Activated CD4-positive, CD25-positive, alpha-beta regulatory T cell treated with anti-CD3 and anti-CD28 coated beads, Interleukin-2, amount 50 U/mL, for 24 hours (primary cell): ENCODE measurements around the gene HINFP.
"Not testable (repeated sequence)": the region's sequence is repeated elsewhere in the genome, so short reads cannot be mapped to it uniquely, and the experiment has no call there.

Source experiments
- ATAC-seq, 2 donors: fragments of 150-1000 bp; cut with Tn5 transposase; one replicate each; pipeline ENCODE4 v1.10.0; 2021; ENCODE audit warnings: mild to moderate bottlenecking in 1 of 2, moderate library complexity in 1 of 2

Gene HINFP

DNA sequence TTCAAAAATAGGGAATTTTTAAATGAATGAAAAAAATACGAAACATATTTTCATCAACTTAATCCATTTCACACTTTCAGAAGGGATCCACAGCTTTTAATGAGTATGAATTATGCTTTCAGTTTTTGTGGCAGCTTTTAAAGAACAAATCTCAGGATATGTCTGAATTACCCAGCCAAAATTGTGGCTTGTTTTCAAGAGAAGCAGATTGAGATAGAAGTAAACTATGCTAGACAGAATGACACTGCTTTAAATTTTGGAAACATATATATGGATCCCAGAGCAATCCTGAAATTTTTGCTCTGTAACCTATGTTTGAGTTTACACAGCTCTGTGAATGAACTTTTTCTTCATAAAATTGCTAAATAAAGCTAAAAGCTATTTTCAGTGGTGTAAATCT lies 2.4 kb upstream of the HINFP start:
- no peak for ATAC-seq

DNA sequence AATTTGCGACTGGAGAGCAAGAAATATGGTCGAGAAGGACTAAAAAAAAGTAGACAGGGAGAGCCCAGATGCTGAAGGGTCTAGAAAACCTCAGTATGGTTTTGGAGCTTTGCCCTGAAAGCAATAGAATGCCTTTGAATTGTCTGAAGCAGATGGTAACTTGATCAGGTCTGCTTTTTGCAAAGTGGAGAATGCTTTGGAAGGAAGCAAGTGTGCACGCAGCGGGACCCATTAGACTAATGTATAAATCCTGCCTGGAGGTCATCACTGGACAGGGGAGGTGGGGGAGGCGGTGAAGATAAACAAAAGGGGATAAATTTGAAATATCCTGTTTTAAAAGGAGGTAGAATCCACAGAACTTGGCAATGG lies 757 bp upstream of the HINFP start:
- no peak for ATAC-seq

DNA sequence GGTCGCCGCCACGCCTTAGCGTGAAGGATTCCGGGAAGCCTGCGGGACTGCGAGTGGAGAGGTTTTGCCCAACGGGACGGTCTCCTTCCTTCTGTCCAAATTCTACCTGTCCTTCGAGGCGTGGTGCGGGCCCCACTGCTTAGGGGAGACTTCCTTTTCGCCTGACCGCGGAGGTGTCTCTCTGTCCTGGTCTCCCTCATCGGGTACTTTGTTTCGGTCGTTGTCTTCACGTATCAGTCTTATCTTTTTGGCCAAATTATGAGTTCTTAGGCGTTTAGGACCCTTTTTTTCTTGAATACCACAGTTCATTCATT lies 388 bp downstream of the HINFP start:
- ATAC-seq, result no peak

DNA sequence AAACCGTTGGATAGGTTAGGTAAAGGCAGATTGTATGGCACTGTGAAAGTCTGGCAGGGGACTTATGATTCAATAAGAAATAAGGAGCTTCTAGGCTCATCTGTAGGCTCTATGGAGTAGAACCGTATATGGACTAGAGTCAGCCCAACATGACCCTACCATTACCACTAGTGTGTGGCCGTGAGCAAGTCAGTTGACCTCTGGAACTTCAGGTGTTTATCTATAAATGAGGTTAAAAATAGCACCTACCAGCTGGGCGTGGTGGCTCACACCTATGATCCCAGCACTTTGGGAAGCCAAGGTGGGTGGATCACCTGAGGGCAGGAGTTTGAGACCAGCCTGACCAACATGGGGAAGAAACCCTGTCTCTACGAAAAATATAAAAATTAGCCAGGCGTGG lies 4.4 kb downstream of the HINFP start:
- ATAC-seq, result no peak

DNA sequence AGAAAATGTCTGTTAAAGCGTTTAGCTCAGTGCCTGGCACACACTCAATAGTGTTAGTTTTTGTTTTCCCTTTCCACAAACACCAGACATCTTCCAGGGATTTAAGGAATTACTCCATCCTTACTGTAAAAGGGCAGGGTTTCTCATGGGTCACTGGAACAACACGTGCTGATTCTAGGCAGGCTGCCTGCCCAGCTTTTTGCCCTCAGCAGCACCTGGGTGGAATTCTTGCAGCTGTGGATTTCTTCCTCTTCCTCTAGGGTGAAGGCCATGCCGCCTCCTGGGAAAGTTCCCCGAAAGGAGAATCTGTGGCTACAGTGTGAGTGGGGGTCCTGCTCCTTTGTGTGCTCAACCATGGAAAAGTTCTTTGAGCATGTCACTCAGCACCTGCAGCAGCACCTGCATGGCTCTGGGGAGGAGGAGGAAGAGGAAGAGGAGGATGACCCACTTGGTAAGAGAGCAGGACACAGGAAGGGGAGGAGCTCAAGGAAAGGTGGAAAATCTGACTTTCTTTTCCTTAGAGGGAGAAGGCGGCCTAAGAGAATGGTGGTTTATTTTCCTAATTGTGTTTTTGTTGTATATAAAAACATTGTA lies 5.4 kb downstream of the HINFP start:
- ATAC-seq, result no peak

DNA sequence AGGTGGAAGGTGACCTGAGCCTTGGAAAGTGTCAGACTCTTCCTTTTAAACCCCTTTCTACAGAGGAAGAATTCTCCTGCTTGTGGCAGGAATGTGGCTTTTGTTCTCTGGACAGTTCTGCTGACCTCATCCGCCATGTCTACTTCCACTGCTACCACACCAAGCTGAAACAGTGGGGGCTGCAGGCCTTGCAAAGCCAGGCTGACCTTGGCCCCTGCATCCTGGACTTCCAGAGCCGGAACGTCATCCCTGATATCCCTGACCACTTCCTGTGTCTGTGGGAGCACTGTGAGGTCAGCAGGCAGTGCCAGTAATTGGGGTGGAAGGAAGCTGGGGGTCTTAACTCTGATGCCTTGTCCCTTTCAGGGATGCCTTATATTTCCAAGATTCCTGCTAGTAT lies 9.3 kb downstream of the HINFP start:
- ATAC-seq, result no peak

DNA sequence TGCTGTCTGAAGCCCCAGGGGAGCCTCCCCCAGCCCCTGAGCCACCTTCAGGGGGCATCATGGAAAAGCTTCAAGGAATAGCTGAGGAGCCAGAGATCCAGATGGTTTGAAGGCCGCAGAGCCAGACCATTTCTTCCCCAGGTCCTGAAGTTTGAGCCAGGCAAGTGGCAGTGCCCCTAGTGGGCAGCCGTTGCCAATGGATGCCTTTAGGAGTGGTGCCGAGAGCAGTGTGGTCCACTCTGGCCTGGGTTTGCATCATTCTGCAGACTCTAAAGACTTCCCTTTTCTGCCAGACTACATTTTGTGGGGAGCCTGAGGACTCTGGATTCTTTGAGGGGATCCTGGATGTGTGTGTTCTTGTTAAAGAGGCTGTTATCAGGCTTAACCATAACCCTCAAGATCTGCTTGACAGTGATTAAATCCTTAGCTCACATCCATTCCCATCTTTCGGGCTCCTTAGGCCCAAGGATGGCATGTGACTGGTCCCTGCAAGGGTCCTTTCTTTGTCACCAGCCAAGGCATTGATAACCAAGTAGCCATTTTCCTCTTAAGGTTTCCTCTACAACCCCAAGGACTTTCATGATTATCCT lies 13.1 kb downstream of the HINFP start:
- ATAC-seq, result peak in 1 of 2 donors; percentile 27

DNA sequence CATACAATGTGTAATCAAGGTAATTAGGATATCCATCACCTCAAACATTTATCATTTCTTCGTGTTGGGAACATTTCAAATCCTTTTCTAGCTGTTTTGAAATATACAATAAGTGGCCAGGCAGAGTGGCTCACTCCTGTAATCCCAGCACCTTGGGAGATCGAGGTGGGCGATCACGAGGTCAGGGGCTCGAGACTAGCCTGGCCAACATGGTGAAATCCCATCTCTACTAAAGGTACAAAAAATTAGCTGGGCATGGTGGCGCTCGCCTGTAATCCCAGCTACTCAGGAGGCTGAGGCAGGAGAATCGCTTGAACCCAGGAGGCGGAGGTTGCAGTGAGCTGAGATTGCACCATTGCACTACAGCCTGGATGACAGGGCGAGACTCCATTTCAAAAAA lies 17.9 kb downstream of the HINFP start:
- not testable (repeated sequence) for ATAC-seq

DNA sequence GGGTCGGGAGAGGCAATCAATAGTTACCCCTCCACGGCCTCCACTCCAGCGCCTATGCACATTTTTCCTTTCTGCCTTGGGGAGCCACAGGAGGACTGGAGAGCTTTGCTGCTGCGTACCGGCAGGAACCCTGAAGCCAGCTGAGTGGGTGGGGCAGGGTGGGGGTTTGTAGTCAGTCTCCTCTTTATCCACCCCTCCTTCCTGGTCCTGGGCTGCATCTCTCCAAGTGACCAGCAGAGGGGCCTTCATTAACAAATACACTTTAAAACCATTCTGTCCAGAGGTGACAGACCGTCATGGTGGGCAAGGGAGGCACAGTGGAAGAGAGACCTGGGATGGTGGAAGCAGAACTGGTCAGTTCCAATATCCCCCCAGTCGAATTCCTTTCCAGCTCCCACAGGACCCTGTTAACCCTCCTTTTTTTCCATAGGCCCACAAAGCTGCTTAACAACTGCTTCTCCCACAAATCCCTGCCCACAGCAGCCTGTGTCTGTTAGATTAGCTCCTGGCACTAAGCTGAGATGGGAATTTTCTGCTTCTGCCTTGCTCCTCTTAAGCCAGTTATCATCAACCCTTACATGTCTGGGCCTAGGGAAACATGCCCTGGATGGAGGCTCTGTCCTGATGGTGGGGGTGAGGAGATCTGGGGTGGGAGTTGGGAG lies 23.6 kb downstream of the HINFP start:
- ATAC-seq, result peak; percentile 29 to 48

DNA sequence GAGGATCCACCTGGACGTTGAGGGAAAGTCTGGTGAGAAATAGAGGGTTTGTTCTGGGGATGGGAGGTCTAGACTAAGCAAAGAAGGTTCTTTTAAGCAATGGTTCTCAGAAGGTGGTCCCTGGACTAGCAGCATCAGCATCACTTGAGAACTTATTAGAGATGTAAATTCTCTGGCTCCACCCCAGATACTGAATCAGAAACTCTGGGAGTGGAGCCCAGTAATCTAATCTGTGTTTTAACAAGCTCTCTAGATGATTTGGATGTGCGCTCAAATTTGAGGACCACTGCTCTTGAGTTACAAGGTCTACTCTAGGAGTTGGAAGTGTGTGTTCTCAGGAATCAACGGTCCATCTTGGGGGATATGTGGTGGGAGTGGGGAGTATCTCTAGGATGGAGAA lies 24.2 kb downstream of the HINFP start:
- ATAC-seq, result no peak

DNA sequence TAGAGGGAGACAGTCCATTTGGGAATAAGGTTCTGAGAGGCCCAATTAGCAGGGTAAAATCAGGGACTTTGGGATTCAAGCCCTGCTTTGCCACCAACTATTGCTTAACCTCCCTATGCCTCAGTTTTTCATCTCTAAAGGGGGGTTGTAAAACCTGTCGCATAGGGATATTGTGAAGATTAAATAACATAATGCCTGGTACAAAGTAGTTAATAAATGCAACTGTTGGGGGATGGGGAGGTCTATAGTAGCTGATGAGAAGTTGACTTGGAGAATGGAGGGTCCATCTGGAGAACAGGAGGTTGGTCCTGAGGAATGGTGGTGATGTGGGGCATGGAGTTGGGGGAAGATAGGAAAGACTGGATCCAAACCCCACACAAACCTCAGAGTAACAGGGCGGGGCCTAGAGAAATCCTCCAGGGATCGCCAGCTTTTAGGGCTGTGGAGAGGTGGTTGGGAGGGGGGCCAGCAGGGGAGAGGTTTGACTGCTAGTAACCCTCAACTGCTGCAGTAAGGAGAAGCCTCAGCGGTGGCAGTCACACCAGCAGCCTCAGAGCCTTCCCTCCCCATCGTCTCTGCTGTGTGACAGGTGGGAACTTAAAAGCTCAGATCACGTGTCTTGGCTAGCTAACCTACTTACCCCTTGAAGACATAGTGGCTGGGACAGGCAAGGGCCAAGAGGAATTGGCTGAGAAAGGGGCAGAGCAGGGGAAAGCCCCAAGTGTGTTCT lies 26.4 kb downstream of the HINFP start:
- ATAC-seq, result no peak

DNA sequence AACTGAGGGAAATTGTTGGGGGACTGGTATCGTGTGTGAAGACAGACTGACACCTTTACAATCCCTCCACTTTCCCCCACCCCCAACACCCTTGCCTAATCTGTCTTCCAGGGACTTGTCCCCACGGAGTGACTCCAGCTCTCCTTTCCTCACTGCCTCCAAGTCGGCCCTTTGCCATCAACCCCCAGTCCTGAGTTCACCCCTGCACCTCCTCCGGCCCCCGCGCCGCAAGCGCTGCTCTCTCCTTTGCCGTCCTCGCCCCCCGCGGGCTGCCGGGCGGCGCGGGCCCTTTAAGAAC lies 27.3 kb downstream of the HINFP start:
- no peak for ATAC-seq

DNA sequence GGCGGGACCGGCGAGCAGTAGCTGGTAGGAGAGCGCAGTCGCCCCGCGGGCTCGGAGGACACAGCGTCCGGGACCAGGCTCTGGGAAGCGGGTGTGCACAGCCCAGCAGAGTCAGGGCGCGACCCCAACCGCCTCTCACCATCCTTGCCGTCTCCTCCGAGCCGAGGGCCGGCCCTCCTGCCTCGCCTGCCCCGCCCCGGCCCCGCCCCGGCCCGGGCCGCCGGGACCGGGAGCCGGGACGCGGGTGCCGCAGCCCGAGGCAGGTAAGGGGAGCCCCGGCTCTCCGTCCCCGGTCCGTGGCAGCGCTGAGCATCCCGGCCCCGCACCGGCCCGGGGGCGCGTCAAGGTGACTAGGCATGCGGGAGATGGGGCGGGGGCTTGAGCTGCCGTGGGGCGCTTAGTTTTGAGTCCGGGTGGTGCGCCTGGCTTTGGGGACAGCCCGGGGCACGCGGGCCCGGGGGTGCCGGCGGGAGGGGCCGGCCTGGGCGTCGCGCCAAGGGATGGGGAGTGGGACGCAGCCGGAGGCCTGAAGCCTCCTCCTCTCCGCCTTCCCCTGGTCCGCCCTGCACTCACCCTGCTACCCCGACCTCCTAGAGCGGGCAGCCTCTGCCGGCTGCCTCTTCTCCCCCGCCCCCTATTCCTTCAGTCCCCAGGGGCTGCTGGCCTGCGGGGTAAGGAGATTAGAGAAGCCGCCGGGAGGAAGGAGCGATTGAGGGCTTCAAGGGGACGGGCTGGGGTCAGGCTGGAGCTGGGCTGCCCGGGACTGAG lies 27.8 kb downstream of the HINFP start, which contains the start of gene ABCG4:
TSS of gene ABCG4 (plus strand) at position 35 of the 768 bp plus-strand sequence. CDS start 914 bp downstream, outside the sequence.
- ATAC-seq, result peak; percentile 44 to 57

DNA sequence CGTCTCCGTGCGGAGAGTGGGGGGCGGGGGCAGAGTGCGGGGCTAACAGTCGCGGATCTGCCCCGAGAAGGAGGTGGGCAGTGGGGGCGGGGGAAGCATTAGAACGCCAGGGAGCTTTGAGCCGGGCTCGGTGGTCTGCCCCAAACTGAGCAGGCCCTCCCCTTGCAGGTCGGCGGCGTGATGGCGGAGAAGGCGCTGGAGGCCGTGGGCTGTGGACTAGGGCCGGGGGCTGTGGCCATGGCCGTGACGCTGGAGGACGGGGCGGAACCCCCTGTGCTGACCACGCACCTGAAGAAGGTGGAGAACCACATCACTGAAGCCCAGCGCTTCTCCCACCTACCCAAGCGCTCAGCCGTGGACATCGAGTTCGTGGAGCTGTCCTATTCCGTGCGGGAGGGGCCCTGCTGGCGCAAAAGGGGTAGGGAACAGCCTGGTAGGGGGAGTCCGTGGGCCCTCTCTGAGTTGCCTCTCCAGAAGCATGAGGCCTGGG lies 28.5 kb downstream of the HINFP start:
- no peak for ATAC-seq

DNA sequence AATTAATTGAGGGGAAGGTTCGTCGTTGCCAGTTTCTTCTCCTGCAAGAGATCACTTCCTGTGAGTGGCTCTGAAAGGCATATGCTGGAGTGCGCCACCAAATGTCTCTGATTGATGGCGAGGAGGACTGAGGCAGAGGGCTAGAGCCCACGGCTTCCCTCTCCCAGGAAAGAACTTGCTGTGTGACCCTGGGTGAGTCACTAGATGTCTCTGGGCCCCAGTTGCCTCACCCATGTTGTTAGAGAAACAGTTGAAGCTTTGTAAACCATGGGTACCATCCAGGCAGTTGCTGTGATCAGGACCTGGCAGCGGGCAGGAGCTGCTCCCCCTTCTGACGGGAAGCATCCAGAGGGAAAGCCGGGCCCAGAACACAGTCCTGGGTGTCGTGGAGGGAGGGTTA lies 30.7 kb downstream of the HINFP start:
- no peak for ATAC-seq

DNA sequence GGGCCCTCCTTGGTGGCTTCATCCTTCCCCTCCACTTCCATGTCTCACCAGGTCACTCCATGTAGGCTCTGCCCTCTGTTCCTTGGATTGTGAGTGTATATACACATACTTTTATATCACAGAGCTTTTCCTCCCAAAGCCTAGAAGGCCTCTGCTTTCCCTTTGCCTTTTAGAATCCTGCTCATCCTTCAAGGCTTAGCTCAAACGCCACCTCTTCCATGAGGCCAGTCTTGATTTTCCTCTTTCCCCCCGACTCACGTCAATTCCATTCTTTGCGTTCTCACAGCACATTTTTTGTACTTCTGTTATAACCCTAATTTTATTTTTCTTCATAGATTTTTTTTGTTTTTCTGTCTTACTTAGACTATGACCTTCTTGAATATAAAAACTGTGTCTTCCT lies 31.2 kb downstream of the HINFP start:
- no peak for ATAC-seq

DNA sequence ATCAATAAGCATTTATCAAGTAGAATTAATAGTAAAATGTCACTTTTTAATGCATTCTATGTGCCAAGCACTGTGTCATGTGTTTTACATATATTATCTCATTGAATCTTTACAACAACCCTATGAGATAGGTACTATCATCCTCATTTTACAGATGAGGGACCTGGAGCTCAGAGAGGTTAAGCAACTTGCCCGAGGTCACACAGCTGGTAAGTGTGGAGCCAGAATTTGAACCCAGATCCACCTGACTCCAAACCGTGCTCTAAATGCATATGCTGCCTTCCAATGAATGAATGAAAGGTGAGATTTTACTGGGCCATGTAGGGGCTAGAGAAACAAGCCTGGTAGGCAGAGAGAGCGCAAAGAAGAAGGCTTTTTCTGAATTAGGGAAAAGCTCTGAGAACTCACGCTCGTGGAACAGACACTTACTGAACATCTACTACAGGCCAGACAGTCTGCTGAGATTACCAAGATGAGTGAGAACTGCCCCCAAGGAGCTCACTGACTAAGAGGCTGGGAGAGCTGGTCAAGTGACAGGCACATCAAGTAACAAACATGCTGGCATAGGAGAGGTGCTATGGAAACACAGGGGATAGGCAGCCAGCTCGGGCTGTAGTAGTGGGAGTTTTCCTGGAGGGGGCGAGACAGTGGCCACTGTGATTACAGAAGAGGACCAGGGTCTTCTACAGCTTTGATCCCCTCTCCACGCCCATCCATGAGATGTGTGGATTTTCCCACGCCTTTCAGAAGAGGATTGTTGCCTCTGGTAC lies 31.9 kb downstream of the HINFP start:
- no peak for ATAC-seq

DNA sequence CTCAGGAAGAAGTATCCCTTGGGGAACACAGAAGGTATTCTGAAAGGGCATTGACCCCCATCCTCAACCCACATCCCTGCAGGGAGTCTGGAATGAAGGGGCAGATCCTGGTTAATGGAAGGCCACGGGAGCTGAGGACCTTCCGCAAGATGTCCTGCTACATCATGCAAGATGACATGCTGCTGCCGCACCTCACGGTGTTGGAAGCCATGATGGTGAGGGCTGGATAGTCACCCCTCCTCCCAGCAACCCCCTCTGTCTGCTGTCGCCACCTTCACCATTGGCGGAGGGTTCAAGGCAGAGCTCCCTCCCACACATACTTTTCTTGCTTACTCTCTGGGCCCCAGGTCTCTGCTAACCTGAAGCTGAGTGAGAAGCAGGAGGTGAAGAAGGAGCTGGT lies 32.8 kb downstream of the HINFP start:
- no peak for ATAC-seq

DNA sequence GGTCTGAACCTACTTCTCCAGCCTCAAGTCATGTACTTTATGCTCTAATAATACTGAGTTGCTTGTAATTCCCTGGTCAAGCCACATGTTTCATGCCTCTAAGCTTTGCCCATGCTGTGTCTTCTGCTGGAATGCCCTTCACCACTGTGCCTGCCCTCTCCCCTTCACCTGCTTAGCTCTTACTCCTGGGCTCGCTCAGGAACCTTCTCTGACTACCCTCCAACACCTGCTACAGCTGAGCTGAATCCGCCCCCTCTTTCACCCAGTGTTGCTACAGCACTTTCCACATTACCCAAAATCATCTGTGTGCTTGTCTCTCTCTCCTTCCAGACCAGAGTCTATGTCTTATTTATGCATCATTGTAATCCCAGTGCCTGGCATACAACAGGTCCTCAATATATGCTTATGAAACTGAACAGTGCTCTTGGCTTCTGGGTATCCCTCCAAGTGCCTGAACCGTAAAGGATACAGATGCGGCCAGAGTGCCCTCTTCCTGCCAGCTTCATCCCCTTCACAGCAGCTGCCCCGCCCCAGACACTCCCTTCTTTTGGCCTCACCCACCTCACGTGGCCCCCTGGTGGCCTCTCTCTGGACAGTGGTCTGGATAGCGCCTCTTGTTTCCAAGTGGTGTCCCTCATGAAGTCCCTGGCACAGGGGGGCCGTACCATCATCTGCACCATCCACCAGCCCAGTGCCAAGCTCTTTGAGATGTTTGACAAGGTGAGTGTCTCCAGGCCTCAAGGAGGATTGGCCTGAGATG lies 34.5 kb downstream of the HINFP start:
- no peak for ATAC-seq

DNA sequence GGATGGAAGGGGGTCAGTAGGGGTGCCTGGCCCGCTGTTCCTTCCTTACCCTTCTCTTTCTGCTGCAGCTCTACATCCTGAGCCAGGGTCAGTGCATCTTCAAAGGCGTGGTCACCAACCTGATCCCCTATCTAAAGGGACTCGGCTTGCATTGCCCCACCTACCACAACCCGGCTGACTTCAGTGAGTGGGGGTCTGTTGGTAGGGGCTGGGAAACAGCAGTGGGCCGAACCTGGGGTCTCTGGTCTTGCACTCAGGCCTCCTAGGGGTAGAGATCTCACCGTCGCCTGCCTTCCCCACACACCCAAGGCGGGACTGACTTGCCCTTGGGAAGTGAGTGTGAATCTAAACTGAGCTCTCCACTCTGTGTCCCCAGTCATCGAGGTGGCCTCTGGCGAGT lies 35.1 kb downstream of the HINFP start:
- ATAC-seq, result no peak

DNA sequence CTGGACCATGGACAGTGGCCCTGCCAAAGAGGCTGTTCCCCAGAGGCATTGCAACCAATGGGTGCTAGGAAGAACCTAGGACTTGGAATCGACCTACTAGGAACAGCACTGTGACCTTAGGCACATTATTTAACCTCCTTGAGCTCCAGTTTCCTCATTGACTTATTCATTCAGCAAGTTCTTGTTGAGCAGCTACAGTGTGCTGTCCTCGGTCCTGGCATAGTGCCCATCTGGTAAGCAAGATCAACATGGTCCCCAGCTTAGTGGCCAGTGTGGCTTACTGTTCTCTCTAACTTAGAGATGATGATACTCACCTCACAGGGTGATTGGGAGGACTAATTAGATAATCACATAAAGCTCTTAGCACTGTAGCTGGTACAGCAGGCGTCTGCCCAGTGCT lies 35.7 kb downstream of the HINFP start:
- ATAC-seq, result no peak

DNA sequence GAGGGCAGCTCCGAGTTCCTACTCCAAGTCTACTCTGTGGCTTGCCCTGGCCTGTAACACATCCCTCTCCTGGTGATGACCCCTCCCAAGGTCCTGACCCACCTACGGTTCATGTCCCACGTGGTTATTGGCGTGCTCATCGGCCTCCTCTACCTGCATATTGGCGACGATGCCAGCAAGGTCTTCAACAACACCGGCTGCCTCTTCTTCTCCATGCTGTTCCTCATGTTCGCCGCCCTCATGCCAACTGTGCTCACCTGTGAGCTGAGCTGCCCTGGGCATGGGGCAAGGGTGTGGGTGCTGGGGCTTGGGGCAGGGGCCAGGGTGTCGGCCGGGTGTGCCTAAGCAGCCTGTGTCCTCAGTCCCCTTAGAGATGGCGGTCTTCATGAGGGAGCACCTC lies 37.1 kb downstream of the HINFP start:
- ATAC-seq, result no peak
